NCI-H2196 (cell line): ENCODE measurements around the gene AGTRAP.

ENCODE experiments used
- DNase-seq: peaks from one replicate; lab custom pipeline; 2025; ENCODE audit not compliant: unreplicated experiment; lab: John Stamatoyannopoulos, UW

AGTRAP gene

GRCh38 chr1:11780380-11781147 lies 44.6 kb downstream of the AGTRAP start:
- DNase-seq, result no peak

- no peak for DNase-seq
Measured at GRCh38 chr1:11781297-11781696, 45.4 kb downstream of the AGTRAP start.

- no peak for DNase-seq
Measured at GRCh38 chr1:11782127-11782708, 46.3 kb downstream of the AGTRAP start.

GRCh38 chr1:11783556-11783955 lies 47.6 kb downstream of the AGTRAP start:
- DNase-seq, result no peak

- no peak for DNase-seq
Measured at GRCh38 chr1:11784256-11784992, 48.5 kb downstream of the AGTRAP start.

DNA sequence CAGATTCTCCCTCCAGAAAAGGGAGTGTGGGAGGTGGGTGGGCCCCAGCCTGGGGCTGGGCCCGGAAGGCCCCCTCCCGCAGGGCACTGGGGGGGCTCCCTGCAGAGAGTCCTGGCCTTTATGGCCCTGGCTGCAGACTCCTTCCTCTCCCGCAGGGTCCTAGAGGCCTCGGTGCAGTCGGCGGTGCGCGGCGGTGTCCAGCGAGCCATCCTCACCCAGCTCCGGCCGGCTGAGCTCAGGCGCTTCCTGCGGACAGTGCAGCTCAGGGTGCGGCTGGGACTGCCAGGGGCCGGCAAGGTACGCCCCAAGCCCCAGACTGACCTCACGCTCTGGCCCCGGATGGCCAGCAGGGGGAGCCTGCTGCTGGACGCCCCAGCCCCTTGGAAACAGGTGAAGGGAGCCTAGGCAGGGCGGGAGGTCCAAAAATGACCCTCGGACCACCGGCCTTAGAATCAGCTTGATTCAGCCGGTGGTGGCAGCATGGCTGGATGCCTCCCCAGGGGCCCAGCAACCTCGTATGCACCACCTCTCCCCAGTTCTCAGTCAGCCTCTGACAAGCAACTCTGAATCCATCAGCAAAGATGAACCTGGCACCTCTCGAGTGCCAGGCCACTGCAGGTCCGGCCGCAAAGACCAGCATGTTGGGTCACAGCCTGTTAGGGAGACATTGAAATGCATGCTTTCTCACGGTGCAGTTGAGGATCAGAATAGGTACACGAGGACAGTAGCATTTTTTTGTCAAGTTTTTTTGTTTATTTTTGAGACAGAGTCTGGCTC lies 49.2 kb downstream of the AGTRAP start:
- DNase-seq, result peak; percentile 33

- no peak for DNase-seq
Measured at GRCh38 chr1:11786168-11786567, 50.2 kb downstream of the AGTRAP start.

DNA sequence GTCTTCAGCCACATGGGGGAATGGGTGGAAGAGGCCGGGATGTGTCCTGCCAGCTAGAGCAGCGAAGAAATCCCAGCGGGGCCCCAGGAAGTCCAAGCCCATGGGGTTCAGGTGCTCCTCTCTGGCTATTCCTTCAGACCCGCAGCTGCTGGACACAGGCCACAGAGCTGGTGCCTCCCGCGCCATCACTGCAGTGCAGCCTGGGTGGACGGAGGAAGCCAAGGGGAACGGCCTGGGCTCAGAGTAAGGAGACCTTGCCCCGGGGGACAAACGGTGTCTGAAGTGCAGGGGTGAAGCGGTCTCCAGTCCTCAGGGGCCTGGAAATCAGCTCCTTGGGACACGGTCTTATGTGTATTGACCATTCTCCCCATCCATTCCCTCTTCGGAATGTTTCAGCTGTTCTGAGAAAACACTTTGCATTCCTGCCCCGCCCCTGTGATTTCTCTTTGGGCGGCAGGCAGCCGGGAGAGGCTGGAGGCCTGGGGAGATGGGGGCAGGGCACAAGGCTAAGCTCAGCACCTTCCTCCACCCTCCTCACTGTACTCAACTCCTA lies 51.4 kb downstream of the AGTRAP start:
- no peak for DNase-seq

DNA sequence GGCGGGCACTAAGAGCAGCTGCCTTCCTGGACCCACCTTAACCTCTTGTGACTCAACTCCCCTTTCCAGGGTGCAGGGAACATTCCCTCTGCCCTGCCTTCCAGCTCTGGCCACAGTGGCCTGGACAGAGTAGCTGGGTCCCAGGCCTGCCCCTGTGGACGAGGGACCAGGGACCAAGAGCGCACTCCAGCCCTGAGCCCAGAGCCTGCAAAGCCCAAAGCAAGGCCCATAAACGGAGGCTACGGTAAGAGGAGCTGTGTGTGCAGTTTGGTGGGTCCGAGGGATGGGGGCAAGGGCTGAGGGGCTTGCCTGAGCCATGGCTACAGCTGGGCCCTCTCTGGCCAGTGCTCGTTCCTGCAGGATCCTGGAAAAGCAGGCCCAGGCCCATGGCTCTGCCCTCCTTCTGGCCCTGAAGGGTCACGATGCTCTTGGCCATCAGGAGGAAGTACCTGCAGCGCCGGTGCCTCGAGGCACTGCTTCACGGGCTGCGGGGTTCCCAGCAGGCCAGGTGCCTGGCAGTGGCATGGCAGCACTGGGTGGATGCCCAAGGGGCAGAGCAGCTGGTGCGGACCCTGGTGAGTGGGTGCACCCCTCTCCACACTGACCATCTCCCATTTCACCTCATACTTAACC lies 52.0 kb downstream of the AGTRAP start:
- DNase-seq, result no peak

DNA sequence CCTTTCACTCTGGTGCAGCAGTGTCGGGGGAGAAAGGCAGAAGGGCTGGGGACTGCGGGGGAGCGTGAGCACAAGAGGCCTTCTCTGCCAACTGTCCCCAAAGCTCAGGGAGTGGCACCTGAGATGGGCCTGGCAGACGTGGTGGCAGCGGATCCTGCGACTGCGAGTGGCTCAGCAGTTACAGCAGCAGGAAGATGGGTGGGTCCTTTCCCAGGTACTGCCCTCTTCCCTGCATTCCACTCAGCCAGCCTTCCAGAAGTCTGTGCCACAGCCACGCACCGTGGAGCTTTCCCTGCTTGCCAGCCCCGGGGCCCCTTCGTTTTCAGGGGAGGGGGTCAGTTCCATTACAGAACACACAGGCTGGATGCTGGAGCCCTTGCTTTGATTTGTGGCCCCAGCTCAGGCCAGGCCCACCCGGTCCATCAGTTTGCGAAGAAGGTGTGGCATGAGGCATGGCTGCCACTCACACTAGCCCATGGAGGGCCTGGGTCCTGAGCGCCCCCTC lies 52.7 kb downstream of the AGTRAP start:
- DNase-seq, result no peak

DNA sequence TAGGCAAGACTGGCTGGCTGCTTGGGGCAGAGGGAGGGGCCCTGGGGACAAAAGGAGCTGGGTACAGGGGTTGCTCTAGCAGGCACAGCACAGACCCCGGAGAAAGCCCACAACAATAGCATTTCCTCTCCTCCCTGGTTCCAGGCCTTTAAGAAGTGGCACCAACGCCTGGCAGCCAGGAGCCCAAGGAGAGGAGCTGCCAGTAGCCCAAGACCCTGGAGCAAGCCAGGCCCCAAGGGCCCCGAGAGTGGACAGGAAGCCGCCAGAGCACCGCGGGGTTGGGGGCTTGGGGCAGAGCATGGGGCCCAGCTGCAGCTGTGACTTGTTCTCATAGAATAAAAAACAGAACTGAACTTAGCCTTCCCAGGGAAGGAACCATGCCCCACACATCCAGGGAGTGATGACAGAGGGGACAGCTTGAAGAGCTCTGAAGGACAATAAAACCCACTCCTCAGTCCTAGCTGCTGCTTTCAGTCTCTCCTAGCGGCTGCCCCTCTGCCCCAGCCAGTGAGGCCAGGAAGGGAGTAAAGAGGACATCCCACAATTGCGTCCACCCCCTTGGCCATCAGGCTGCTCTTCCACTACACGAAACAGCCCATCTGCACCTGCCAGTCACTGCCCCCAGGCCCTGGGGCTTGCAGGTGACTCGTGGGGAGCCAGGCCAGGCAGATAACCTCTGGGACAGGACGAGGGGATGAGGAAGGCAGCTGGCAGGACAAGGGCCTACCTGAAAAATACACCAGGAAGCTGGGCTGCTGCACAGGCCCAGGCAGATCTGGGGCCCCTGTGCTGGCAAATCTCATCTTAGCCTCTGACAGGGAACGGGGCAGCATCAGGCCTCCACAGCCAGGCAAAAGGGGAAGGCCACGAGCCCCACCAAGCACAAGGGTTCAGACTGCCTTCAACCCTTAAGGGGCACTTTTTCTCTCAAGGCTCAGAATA lies 53.5 kb downstream of the AGTRAP start:
- no peak for DNase-seq

DNA sequence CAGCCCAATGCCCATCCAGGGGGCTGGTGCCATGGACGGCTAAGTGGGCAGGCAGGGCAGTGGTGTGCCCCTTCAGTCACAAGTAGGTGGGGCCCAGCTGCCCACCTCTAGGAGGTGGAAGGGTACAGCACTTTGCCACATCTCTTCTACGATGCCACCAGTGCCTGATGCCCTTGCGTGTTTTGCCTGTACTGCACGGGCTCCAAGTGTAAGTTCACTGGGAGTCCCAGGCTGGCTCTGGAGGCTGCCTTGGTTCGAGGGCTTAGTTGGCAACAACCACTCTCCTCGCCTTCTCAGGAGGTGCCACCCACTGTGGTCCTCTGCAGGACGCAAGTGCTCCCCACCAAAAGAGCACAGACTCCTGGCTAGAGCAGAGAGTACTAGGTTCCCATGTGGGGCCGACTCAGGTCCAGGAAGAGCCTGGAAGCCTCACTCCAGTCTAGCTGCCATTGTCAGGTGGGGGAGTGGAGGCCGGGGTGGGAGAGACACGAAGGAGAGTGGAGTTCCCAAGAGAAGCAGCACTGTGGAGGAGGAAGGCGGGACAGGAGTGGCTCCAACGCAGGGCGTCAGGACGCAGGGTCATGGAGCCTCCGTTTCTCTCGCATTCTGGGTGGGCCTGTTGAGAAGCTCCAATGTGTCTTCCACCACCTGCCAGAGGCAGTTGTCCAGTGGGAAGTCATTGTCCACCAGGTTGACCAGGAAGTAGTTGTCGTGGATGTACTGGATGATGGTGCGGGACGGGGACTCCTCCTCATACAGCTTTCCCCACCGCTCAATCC lies 54.4 kb downstream of the AGTRAP start:
- DNase-seq, result no peak

GRCh38 chr1:11790880-11791715 lies 55.2 kb downstream of the AGTRAP start:
- no peak for DNase-seq

- DNase-seq, result no peak
Measured at GRCh38 chr1:11792106-11792505, 56.2 kb downstream of the AGTRAP start.

DNA sequence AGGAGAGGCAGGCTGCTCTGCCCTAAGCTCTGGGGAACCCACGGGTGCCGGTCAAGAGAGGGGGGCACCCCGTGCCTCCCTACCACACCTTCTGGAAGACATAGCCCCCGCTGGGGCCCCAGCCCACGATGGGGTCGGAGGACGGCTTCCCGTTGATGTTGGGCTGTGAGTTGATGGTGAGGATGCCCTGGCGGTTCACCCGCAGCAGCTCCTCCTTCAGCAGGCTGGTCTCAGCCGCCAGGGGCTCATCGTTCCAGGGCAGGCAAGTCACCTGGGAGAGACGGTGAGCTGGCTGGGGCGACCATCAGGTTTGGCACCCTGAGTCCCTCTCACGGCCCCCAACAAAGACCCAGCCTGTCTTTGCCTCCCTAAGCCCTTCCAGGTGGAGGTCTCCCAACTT lies 57.9 kb downstream of the AGTRAP start:
- no peak for DNase-seq

DNA sequence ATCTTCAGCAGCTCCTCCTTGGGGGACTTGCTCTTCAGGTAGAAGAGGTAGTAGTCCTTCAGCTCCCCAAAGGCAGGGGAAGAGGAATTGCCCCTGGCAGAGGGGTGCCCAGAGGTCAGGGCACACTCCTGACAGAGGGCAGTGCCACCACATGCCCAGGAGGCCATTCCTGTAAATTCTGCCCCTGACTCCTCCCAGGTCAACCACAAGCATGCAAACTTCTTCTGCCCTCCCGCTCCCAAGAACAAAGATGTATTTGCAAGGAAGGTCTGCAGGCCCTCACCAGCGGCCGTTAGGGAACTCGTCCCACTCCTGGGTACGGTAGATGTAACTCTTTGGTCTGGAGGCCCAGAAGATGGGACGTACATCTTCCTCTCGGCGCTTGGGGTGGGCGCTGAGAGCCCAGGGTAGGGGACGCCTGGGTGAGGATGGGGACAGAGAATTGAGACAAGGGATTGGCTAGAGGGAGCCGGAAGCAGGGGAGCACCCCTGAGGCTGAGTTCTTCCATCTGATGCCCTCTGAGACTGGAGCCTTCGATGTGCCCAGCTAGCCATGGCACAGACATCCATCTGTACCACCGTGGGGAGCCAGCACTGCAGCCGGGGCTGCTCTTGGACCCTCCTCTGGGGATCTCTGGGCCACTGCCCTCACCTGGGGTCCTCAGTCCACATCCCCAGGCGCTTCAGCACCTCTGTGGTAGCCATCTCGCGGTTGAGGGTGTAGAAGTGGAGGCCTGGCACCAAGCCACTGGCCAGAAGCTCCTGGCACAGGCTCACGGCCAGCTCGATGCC lies 58.7 kb downstream of the AGTRAP start:
- no peak for DNase-seq
